ENCODE results near the gene PSME2. TPM values are rescaled to one million over a fixed set of nuclear protein-coding genes. Genes with fewer than 3 reads are reported as not detected.
A peak's percentile ranks its signal among the peaks of the same experiment; 100 is the strongest.

Gene PSME2
- total and polyA plus RNA-seq, 2 of the 13 experiments (the other 11 are each of a cell fraction or from before 2014, with no cell fraction given) = 332 to 716 TPM

DNA sequence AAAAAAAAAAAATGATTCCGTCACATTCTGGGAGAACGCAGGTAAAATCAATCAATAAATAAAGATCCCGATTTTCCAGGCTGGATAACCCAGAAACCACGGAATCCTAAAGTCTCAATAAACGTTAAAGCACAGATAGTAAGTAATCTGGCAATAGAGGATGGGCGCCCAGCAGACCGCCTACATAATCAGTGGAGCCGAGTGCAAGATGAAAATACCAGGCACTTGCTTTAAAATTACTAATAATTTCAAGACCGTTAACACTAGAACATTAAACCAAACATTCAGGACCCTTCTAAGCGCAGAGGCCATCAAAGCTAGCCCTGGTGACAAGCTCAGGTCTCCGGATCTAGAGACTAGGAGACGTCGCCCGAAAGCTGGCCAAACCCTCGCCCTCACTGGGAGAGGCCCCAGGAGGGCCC lies 33.0 kb downstream of the PSME2 start (continued):
- no peak; the same call in 1 of the 2 replicates for TF ChIP-seq ZBED4 (CRISPR knock-in tag; IDR thresholded peaks at IDR 0.05; ENCODE audit: borderline replicate concordance)
- 0 out of 2 replicates have a peak, but pooled peaks have one; percentile 53 for TF ChIP-seq MLXIP (CRISPR knock-in tag; IDR thresholded peaks at IDR 0.05; ENCODE audit: borderline replicate concordance)
- TF ChIP-seq ZNF660 (CRISPR knock-in tag; IDR thresholded peaks at IDR 0.05; ENCODE audit: borderline replicate concordance, low read depth) = 0 out of 2 replicates have a peak, but pooled peaks have one; percentile 19
- TF ChIP-seq, protein P1, sequence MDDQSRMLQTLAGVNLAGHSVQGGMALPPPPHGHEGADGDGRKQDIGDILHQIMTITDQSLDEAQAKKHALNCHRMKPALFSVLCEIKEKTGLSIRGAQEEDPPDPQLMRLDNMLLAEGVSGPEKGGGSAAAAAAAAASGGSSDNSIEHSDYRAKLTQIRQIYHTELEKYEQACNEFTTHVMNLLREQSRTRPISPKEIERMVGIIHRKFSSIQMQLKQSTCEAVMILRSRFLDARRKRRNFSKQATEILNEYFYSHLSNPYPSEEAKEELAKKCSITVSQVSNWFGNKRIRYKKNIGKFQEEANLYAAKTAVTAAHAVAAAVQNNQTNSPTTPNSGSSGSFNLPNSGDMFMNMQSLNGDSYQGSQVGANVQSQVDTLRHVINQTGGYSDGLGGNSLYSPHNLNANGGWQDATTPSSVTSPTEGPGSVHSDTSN (CRISPR knock-in tag; IDR thresholded peaks at IDR 0.05; ENCODE audit: borderline replicate concordance) = peak; percentile 94; the same call in 1 of the 2 replicates
- TF ChIP-seq ZNF367 (CRISPR knock-in tag; IDR thresholded peaks at IDR 0.05; ENCODE audit: borderline replicate concordance) = 0 out of 2 replicates have a peak, but pooled peaks have one; percentile 37
- TF ChIP-seq ZNF451 (CRISPR knock-in tag; IDR thresholded peaks at IDR 0.05) = no peak
- peak; percentile 86; the same call in 1 of the 2 replicates for TF ChIP-seq ZNF30 (CRISPR knock-in tag; IDR thresholded peaks at IDR 0.05)
- no peak for TF ChIP-seq RBAK (CRISPR knock-in tag; IDR thresholded peaks at IDR 0.05)
- TF ChIP-seq AKNA (CRISPR knock-in tag; IDR thresholded peaks at IDR 0.05; ENCODE audit: borderline replicate concordance) = 0 out of 2 replicates have a peak, but pooled peaks have one; percentile 83
- TF ChIP-seq SETDB1 (CRISPR knock-in tag; IDR thresholded peaks at IDR 0.05; ENCODE audit: borderline replicate concordance) = 0 out of 2 replicates have a peak, but pooled peaks have one; percentile 76
- 0 out of 2 replicates have a peak, but pooled peaks have one; percentile 17 for TF ChIP-seq ZKSCAN5 (CRISPR knock-in tag; IDR thresholded peaks at IDR 0.05)
- no peak for TF ChIP-seq ASH2L (IDR thresholded peaks at IDR 0.05; ENCODE audit: insufficient read length, low read depth, low read length)
- no peak for TF ChIP-seq ZKSCAN8 (CRISPR knock-in tag; IDR thresholded peaks at IDR 0.05; ENCODE audit: borderline replicate concordance)
- TF ChIP-seq CENPBD1 (CRISPR knock-in tag; IDR thresholded peaks at IDR 0.05; ENCODE audit: borderline replicate concordance, low read depth) = no peak
- TF ChIP-seq NCOA1 (CRISPR knock-in tag; IDR thresholded peaks at IDR 0.05) = no peak
